H54 (cell line): ENCODE measurements around the gene VAMP7.
"Not testable (repeated sequence)": the region's sequence is repeated elsewhere in the genome, so short reads cannot be mapped to it uniquely, and the experiment has no call there.

Experiments
- DNase-seq: peaks from one replicate; pipeline ENCODE4 v3.0.0; 2011; ENCODE audit warnings: low spot score, mixed read lengths; ENCODE audit not compliant: insufficient read length
- FAIRE-seq: peaks from 3 replicates; lab custom pipeline; 2011; peaks lifted over from hg19 to GRCh38; lab: Jason Lieb, UNC
- POLR2A ChIP-seq: IDR thresholded peaks from 2 replicates; pipeline ENCODE4 v1.6.1; 2011; ENCODE audit warnings: low read depth, mild to moderate bottlenecking, low read length

The VAMP7 gene

GRCh38 chrX:155881158-155881993, at the start of gene VAMP7:
VAMP7 (plus strand) TSS chrX:155881345; CDS start chrX:155889467, 8,122 bp downstream.
- peak; percentile 96 for FAIRE-seq
- DNase-seq = peak; percentile 68
- TF ChIP-seq POLR2A = peak; percentile 82

GRCh38 chrX:155841232-155841631, 39.9 kb upstream of the VAMP7 start:
- FAIRE-seq = no peak
- no peak for DNase-seq
- TF ChIP-seq POLR2A = no peak

GRCh38 chrX:155851786-155852185, 29.4 kb upstream of the VAMP7 start:
- DNase-seq, FAIRE-seq: not testable (repeated sequence)

GRCh38 chrX:155857561-155857960, 23.6 kb upstream of the VAMP7 start:
- FAIRE-seq = no peak
- peak; percentile 3 for DNase-seq
- TF ChIP-seq POLR2A = no peak

- no peak for TF ChIP-seq POLR2A
- FAIRE-seq = peak; percentile 30
- no peak for DNase-seq
These were observed 16.5 kb upstream of the VAMP7 start for GRCh38 chrX:155864655-155865054.

- no peak for TF ChIP-seq POLR2A
- FAIRE-seq (no peak), DNase-seq (no peak)
These were observed 16.0 kb upstream of the VAMP7 start for GRCh38 chrX:155865193-155865592.

- TF ChIP-seq POLR2A = no peak
- FAIRE-seq (no peak), DNase-seq (no peak)
These were observed 13.3 kb upstream of the VAMP7 start for GRCh38 chrX:155867821-155868220.

- FAIRE-seq = no peak
- TF ChIP-seq POLR2A = no peak
- DNase-seq = no peak
These were observed 10.2 kb upstream of the VAMP7 start for GRCh38 chrX:155870958-155871357.

- no peak for DNase-seq
These were observed 9.2 kb upstream of the VAMP7 start for GRCh38 chrX:155871934-155872333.

GRCh38 chrX:155873188-155873587, 8.0 kb upstream of the VAMP7 start:
- TF ChIP-seq POLR2A = no peak
- DNase-seq (no peak), FAIRE-seq (no peak)

More at GRCh38 chrX:155871934-155872333, 9.2 kb upstream of the VAMP7 start:
- TF ChIP-seq POLR2A = no peak
- no peak for FAIRE-seq

- FAIRE-seq (no peak), DNase-seq (no peak)
- TF ChIP-seq POLR2A = no peak
These were observed 6.4 kb upstream of the VAMP7 start for GRCh38 chrX:155874571-155875244.

- FAIRE-seq (no peak), DNase-seq (no peak)
- TF ChIP-seq POLR2A = no peak
These were observed 4.4 kb upstream of the VAMP7 start for GRCh38 chrX:155876704-155877103.

GRCh38 chrX:155877288-155877687, 3.9 kb upstream of the VAMP7 start:
- no peak for DNase-seq
- FAIRE-seq = no peak
- TF ChIP-seq POLR2A = no peak

- FAIRE-seq (no peak), DNase-seq (no peak)
- TF ChIP-seq POLR2A = no peak
These were observed 473 bp upstream of the VAMP7 start for GRCh38 chrX:155880586-155881157.
